ENCODE data around the gene GEMIN7. TPM values are rescaled to one million over a fixed set of nuclear protein-coding genes. Genes with fewer than 3 reads are reported as not detected.

The GEMIN7 gene
- total RNA-seq, 4 donors from 2014 or later = 3.0 to 21.1 (median 15.9) TPM

GRCh38 chr19:45094137-45094536, 15.1 kb downstream of the GEMIN7 start:
- Histone ChIP-seq H3K27ac (peak overlapping the region in 2 of 4 donors; percentile 89 to 91), H3K4me1 (peaks cover 27 to 77% (median 46%) of the 10 kb centered on the region in 4 donors), H3K4me3 (peak overlapping the region; percentile 93 to 96 (median 96)), H3K9me3 (no peaks in the 10 kb centered on the region), H3K27me3 (no peaks in the 10 kb centered on the region), H3K36me3 (no peaks in the 10 kb centered on the region)
- TF ChIP-seq POLR2AphosphoS5 (IDR thresholded peaks at IDR 0.05) (no peak), EP300 (IDR thresholded peaks at IDR 0.05; ENCODE audit: low read depth) (no peak), CTCF (IDR thresholded peaks at IDR 0.05) (no peak), POLR2A (IDR thresholded peaks at IDR 0.05) (no peak)
- intact Hi-C loops (cut with DNase I; ENCODE audit: low total_unique reads) = no loop called here
- 54 to 59% methylated on average over 6 to 9 of the region's 9 CpGs for WGBS, 2 donors (ENCODE audit: low coverage in 1 of 2)
- no peak for DNase-seq
- in situ Hi-C loops (cut with MboI; ENCODE audit: low pct_ligation_motif_present in 1 of 4, low pct_unique_long_range_greater_than_20kb in 1 of 4, low sequenced_read_pairs in 3 of 4) = no loop called here

- no peak for DNase-seq
- no peaks in the 10 kb centered on the region for H3K9me3 ChIP-seq
- in situ Hi-C loops (cut with MboI; ENCODE audit: low pct_ligation_motif_present in 1 of 4, low pct_unique_long_range_greater_than_20kb in 1 of 4, low sequenced_read_pairs in 3 of 4) (no loop called here), intact Hi-C loops (cut with DNase I; ENCODE audit: low total_unique reads) (no loop called here)
- 88 to 90% methylated on average over 2 to 5 of the region's 5 CpGs for WGBS, 2 donors (ENCODE audit: low coverage in 1 of 2)
- no peaks in the 10 kb centered on the region for H3K27me3 ChIP-seq
- peak overlapping the region in 1 of 4 donors; percentile 96 for H3K4me3 ChIP-seq
- TF ChIP-seq POLR2A (IDR thresholded peaks at IDR 0.05) (no peak), EP300 (IDR thresholded peaks at IDR 0.05; ENCODE audit: low read depth) (no peak), CTCF (IDR thresholded peaks at IDR 0.05) (no peak), POLR2AphosphoS5 (IDR thresholded peaks at IDR 0.05) (no peak)
- no peak overlapping the region for H3K27ac ChIP-seq
- H3K4me1 ChIP-seq = peaks cover 27 to 77% (median 46%) of the 10 kb centered on the region in 4 donors
- H3K36me3 ChIP-seq = no peaks in the 10 kb centered on the region
Measured at GRCh38 chr19:45094707-45095106, 15.6 kb downstream of the GEMIN7 start.

GRCh38 chr19:45095496-45096413, 16.7 kb downstream of the GEMIN7 start:
- in situ Hi-C loops (cut with MboI; ENCODE audit: low pct_ligation_motif_present in 1 of 4, low pct_unique_long_range_greater_than_20kb in 1 of 4, low sequenced_read_pairs in 3 of 4) = no loop called here

More at GRCh38 chr19:45095496-45096413, 16.7 kb downstream of the GEMIN7 start:
- intact Hi-C loops (cut with DNase I; ENCODE audit: low total_unique reads) = no loop called here
- Histone ChIP-seq H3K4me3 (no peak overlapping the region), H3K4me1 (peaks cover 25 to 74% (median 41%) of the 10 kb centered on the region in 4 donors), H3K27me3 (no peaks in the 10 kb centered on the region), H3K9me3 (no peaks in the 10 kb centered on the region), H3K36me3 (no peaks in the 10 kb centered on the region), H3K27ac (no peak overlapping the region)
- WGBS, 2 donors (ENCODE audit: low coverage in 1 of 2) = 86 to 91% methylated on average over 8 to 14 of the region's 14 CpGs
- DNase-seq = no peak
- TF ChIP-seq POLR2AphosphoS5 (IDR thresholded peaks at IDR 0.05) (no peak), POLR2A (IDR thresholded peaks at IDR 0.05) (no peak), EP300 (IDR thresholded peaks at IDR 0.05; ENCODE audit: low read depth) (no peak), CTCF (IDR thresholded peaks at IDR 0.05) (no peak)

Data from transverse colon (tissue), 4 donors.